OCI-LY3 (cell line): ENCODE measurements around the gene NT5C3A.

Experiments used
- H2AFZ ChIP-seq: fragments of 200-600, 300-600 bp; shearing (Covaris generic); 2 replicates; pipeline ENCODE4 v1.6.0; 2014; ENCODE audit warnings: antibody characterized with exemption, low read depth, low read length
- H3K27ac ChIP-seq: fragments of 200-600, 300-600 bp; sonication (generic); 2 replicates; pipeline ENCODE4 v1.5.1; 2014; ENCODE audit warnings: mild to moderate bottlenecking, low read length, moderate library complexity, mixed read lengths
- H3K27me3 ChIP-seq: fragments of 200-600, 300-600 bp; sonication (generic); 2 replicates; pipeline ENCODE4 v1.6.1; 2014; ENCODE audit warnings: low read depth, low read length, mixed read lengths
- H3K36me3 ChIP-seq: fragments of 200-600, 300-600 bp; sonication (generic); replicated peaks from 2 replicates; pipeline ENCODE3; 2014; ENCODE audit warnings: low read depth, low read length, mixed read lengths
- H3K4me1 ChIP-seq: fragments of 300-600, 200-600 bp; sonication (generic); 2 replicates; pipeline ENCODE4 v1.6.1; 2014; ENCODE audit warnings: low read length, mixed read lengths
- H3K4me2 ChIP-seq: fragments of 200-600, 300-600 bp; sonication (generic); 2 replicates; pipeline ENCODE4 v1.6.1; 2014; ENCODE audit warnings: low read length, mixed read lengths
- H3K4me3 ChIP-seq: fragments of 300-600, 200-600 bp; sonication (generic); 2 replicates; pipeline ENCODE4 v1.5.1; 2014; ENCODE audit warnings: antibody characterized with exemption, mild to moderate bottlenecking, low read length, moderate library complexity
- H3K79me2 ChIP-seq: fragments of 300-600, 200-600 bp; shearing (Covaris generic); 2 replicates; pipeline ENCODE4 v1.6.1; 2014; ENCODE audit warnings: mild to moderate bottlenecking, low read length, mixed read lengths
- H3K9ac ChIP-seq: fragments of 300-600, 200-600 bp; shearing (Covaris generic); 2 replicates; pipeline ENCODE4 v1.6.0; 2014; ENCODE audit warnings: mild to moderate bottlenecking, low read length, moderate library complexity
- H3K9me3 ChIP-seq: fragments of 200-600, 300-600 bp; shearing (Covaris generic); 2 replicates; pipeline ENCODE4 v1.6.1; 2014; ENCODE audit warnings: low read length, mixed read lengths; ENCODE audit not compliant: insufficient read depth
- H4K20me1 ChIP-seq: fragments of 200-600, 300-600 bp; sonication (generic); 2 replicates; pipeline ENCODE4 v1.6.1; 2016; ENCODE audit warnings: low read length, mixed read lengths; ENCODE audit not compliant: insufficient read depth
- CTCF ChIP-seq: fragments of 200-600, 300-600 bp; sonication (generic); IDR thresholded peaks from 2 replicates; pipeline ENCODE4 v1.5.1; 2014; ENCODE audit warnings: antibody characterized with exemption, low read length, low read depth
- EZH2phosphoT487 ChIP-seq: fragments of 200-600 bp; shearing (Covaris generic); IDR thresholded peaks from 2 replicates; pipeline ENCODE4 v1.6.1; 2018; ENCODE audit warnings: antibody characterized with exemption, mixed run types, low read depth

NT5C3A gene

GRCh38 chr7:33040803-33041516 lies 21.6 kb downstream of the NT5C3A start:
- Histone ChIP-seq H3K27ac (peak overlapping the region; percentile 57), H3K4me3 (peak overlapping the region; percentile 67), H3K36me3 (peaks cover 2% of the 10 kb centered on the region)

GRCh38 chr7:33039903-33040292 lies 22.7 kb downstream of the NT5C3A start:
- Histone ChIP-seq H3K9ac (peak overlapping the region; percentile 62), H3K4me1 (peaks cover 37% of the 10 kb centered on the region), H3K27ac (0 out of 2 replicates have a peak overlapping the region, but pooled peaks have one; percentile 24), H3K4me3 (peak overlapping the region; percentile 78), H3K36me3 (no peaks in the 10 kb centered on the region), H2AFZ (no peak overlapping the region), H3K4me2 (peak overlapping the region; percentile 96), H3K9me3 (no peaks in the 10 kb centered on the region), H3K27me3 (no peaks in the 10 kb centered on the region), H4K20me1 (peaks cover 52% of the 10 kb centered on the region), H3K79me2 (peaks cover 94% of the 10 kb centered on the region)
- TF ChIP-seq EZH2phosphoT487 (no peak), CTCF (no peak)

More at GRCh38 chr7:33040803-33041516, 21.6 kb downstream of the NT5C3A start:
- no peaks in the 10 kb centered on the region for H3K9me3 ChIP-seq
- H3K4me1 ChIP-seq, result peaks cover 46% of the 10 kb centered on the region
- H3K27me3 ChIP-seq, result no peaks in the 10 kb centered on the region
- no peak overlapping the region for H2AFZ ChIP-seq
- peak overlapping the region; percentile 96 for H3K4me2 ChIP-seq
- peak overlapping the region; percentile 62 for H3K9ac ChIP-seq
- H4K20me1 ChIP-seq, result peaks cover 57% of the 10 kb centered on the region
- TF ChIP-seq EZH2phosphoT487 (no peak), CTCF (no peak)
- H3K79me2 ChIP-seq, result peaks cover 95% of the 10 kb centered on the region

GRCh38 chr7:33039257-33039902 lies 23.2 kb downstream of the NT5C3A start:
- Histone ChIP-seq H3K4me3 (peak overlapping the region; percentile 78), H3K9ac (peak overlapping the region; percentile 62), H3K36me3 (no peaks in the 10 kb centered on the region), H2AFZ (no peak overlapping the region), H3K4me2 (peak overlapping the region; percentile 96), H3K79me2 (peaks cover 92% of the 10 kb centered on the region), H3K4me1 (peaks cover 32% of the 10 kb centered on the region), H3K27ac (0 out of 2 replicates have a peak overlapping the region, but pooled peaks have one; percentile 24), H3K27me3 (no peaks in the 10 kb centered on the region), H3K9me3 (no peaks in the 10 kb centered on the region), H4K20me1 (peaks cover 47% of the 10 kb centered on the region)
- no peak for TF ChIP-seq EZH2phosphoT487
- no peak for TF ChIP-seq CTCF

GRCh38 chr7:33038639-33039038 lies 23.9 kb downstream of the NT5C3A start:
- H2AFZ ChIP-seq, result no peak overlapping the region
- H3K27me3 ChIP-seq, result no peaks in the 10 kb centered on the region
- TF ChIP-seq EZH2phosphoT487, result no peak
- TF ChIP-seq CTCF, result no peak
- peak overlapping the region; percentile 78 for H3K4me3 ChIP-seq
- H3K4me2 ChIP-seq, result peak overlapping the region; percentile 96
- H3K4me1 ChIP-seq, result peaks cover 27% of the 10 kb centered on the region
- no peak overlapping the region for H3K9ac ChIP-seq
- H3K9me3 ChIP-seq, result no peaks in the 10 kb centered on the region
- H3K79me2 ChIP-seq, result peaks cover 85% of the 10 kb centered on the region
- H3K36me3 ChIP-seq, result no peaks in the 10 kb centered on the region
- no peak overlapping the region for H3K27ac ChIP-seq
- H4K20me1 ChIP-seq, result peaks cover 40% of the 10 kb centered on the region
